OCI-LY7 (cell line): ENCODE measurements around the gene ARHGEF12. TPM values are rescaled to one million over a fixed set of nuclear protein-coding genes. Genes with fewer than 3 reads are reported as not detected.

Experiments
- BruUV-seq: library from RNA; stranded (reverse); fragments of 400-500 nt; replicated peaks from 2 replicates; lab custom pipeline; 2021; lab: Mats Ljungman, UMichigan
- CTCF ChIA-PET: fragments of 300-600 bp; sonication (Branson Sonifier 250); formaldehyde crosslinking; loops from one replicate; lab custom pipeline; 2022; ENCODE audit warnings: antibody characterized with exemption; ENCODE audit not compliant: unreplicated experiment; lab: Charles Lee
- POLR2A ChIA-PET: fragments of 300-600 bp; sonication (Branson Sonifier 250); formaldehyde crosslinking; loops from one replicate; lab custom pipeline; 2022; ENCODE audit warnings: antibody characterized with exemption; lab: Charles Lee
- DNase-seq: peaks from one replicate; pipeline ENCODE4 v3.0.0-alpha.2; 2015; ENCODE audit warnings: low spot score
- H2AFZ ChIP-seq: fragments of 200-600 bp; sonication (generic), shearing (Covaris generic); 2 replicates; pipeline ENCODE4 v1.6.1; 2014; ENCODE audit warnings: mild to moderate bottlenecking, antibody characterized with exemption, low read length, moderate library complexity
- H3K27ac ChIP-seq: fragments of 200-600 bp; sonication (generic); 2 replicates; pipeline ENCODE4 v1.5.1; 2014; ENCODE audit warnings: mixed run types, low read depth, mild to moderate bottlenecking, moderate library complexity, low read length, inconsistent platforms; ENCODE audit not compliant: poor library complexity, severe bottlenecking
- H3K36me3 ChIP-seq: fragments of 200-600 bp; sonication (generic); 2 replicates; pipeline ENCODE4 v1.6.1; 2014; ENCODE audit warnings: mild to moderate bottlenecking, antibody characterized with exemption, low read length, moderate library complexity, mixed read lengths; ENCODE audit not compliant: insufficient read depth
- H3K4me1 ChIP-seq: fragments of 200-600 bp; sonication (generic); 2 replicates; pipeline ENCODE4 v1.5.1; 2014; ENCODE audit warnings: mild to moderate bottlenecking, low read length; ENCODE audit not compliant: insufficient read depth, poor library complexity, severe bottlenecking
- H3K4me2 ChIP-seq: fragments of 200-600 bp; sonication (generic); 2 replicates; pipeline ENCODE4 v1.6.1; 2014; ENCODE audit warnings: mild to moderate bottlenecking, low read length
- H3K4me3 ChIP-seq: fragments of 200-600 bp; sonication (generic); 2 replicates; pipeline ENCODE4 v1.5.1; 2014; ENCODE audit warnings: mild to moderate bottlenecking, low read depth, low read length; ENCODE audit not compliant: poor library complexity, severe bottlenecking
- H3K79me2 ChIP-seq: fragments of 200-600 bp; sonication (generic); 2 replicates; pipeline ENCODE4 v1.6.1; 2016; ENCODE audit warnings: low read depth, mild to moderate bottlenecking, low read length, moderate library complexity, mixed read lengths; ENCODE audit not compliant: insufficient read depth
- H3K9me2 ChIP-seq: fragments of 200-600 bp; sonication (generic); 2 replicates; pipeline ENCODE4 v1.6.1; 2016; ENCODE audit warnings: mild to moderate bottlenecking, low read length, mixed read lengths; ENCODE audit not compliant: insufficient read depth
- H3K9me3 ChIP-seq: fragments of 200-600 bp; sonication (generic); 2 replicates; pipeline ENCODE4 v1.6.1; 2014; ENCODE audit warnings: mild to moderate bottlenecking, mixed run types, low read length, mixed read lengths
- H4K20me1 ChIP-seq: fragments of 200-600 bp; sonication (generic); 2 replicates; pipeline ENCODE4 v1.6.1; 2014; ENCODE audit warnings: mild to moderate bottlenecking, antibody characterized with exemption, low read length, moderate library complexity, mixed read lengths; ENCODE audit not compliant: insufficient read depth
- CTCF ChIP-seq: fragments of 200-600 bp; sonication (generic); conservative IDR thresholded peaks from 2 replicates; pipeline ENCODE4 v1.5.1; 2014; ENCODE audit warnings: mild to moderate bottlenecking, antibody characterized with exemption, low read length, moderate library complexity, mixed read lengths
- EZH2phosphoT487 ChIP-seq: fragments of 200-600 bp; sonication (generic); IDR thresholded peaks from 2 replicates; pipeline ENCODE4 v1.6.1; 2018; ENCODE audit warnings: low read depth, borderline replicate concordance, mild to moderate bottlenecking, mixed run types, antibody characterized with exemption, low read length, moderate library complexity, mixed read lengths
- intact Hi-C: fragments of 100-400 bp; cut with micrococcal nuclease; formaldehyde crosslinking; loops from one replicate; pipeline ENCODE4 v1.10.0; 2022; ENCODE audit not compliant: unreplicated experiment
- total RNA-seq, 2 experiments: library from RNA; depleted of rRNA in 1 of 2; stranded (reverse); fragments of >200 nt in 1 of 2; shearing (Covaris generic) in 1 of 2; gene quantifications; 2 replicates each; pipeline ENCODE4 v1.2.3, GENCODE V29; 2014 to 2022

Gene ARHGEF12
- total RNA-seq, 2 experiments from 2014 or later = 16.1 to 31.8 TPM

DNA sequence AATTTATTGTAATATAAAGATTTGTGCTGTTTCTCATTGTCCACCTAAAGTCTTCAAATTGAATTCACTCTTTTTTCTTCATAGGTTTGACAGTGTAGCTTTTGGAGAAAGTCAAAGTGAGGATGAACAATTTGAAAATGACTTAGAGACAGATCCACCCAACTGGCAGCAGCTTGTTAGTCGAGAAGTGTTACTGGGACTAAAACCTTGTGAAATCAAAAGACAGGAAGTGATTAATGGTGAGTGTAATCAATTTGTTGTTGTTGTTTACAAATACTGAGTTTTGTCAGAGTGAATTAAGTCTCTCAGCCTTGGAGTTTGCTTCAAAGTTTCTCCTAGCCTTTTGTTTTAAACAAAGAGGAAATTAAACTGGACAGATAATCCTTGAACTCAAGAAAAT is 121.8 kb downstream of the ARHGEF12 start:
- POLR2A ChIA-PET = interaction anchor here (0.7 kb wide), 1 partner anchor 110 kb away, joined by 3 read pairs; no protein-coding TSS in a partner anchor
- Histone ChIP-seq H2AFZ (no peak overlapping the region), H3K9me3 (no peaks in the 10 kb centered on the region), H3K36me3 (peaks cover 32% of the 10 kb centered on the region), H4K20me1 (no peaks in the 10 kb centered on the region), H3K4me2 (no peak overlapping the region), H3K4me1 (no peaks in the 10 kb centered on the region), H3K27ac (no peak overlapping the region), H3K79me2 (no peaks in the 10 kb centered on the region), H3K9me2 (no peaks in the 10 kb centered on the region), H3K4me3 (no peak overlapping the region)
- intact Hi-C loops = no loop called here
- no peak for TF ChIP-seq EZH2phosphoT487
- TF ChIP-seq CTCF = no peak
- DNase-seq = no peak
- BruUV-seq = no TSS peak
- CTCF ChIA-PET = no interaction called here

- H3K27ac ChIP-seq = no peak overlapping the region
- TF ChIP-seq EZH2phosphoT487 (no peak), CTCF (no peak)
- POLR2A ChIA-PET = no interaction called here
- no peak overlapping the region for H3K4me2 ChIP-seq
- intact Hi-C loops = no loop called here
- no peaks in the 10 kb centered on the region for H3K9me2 ChIP-seq
- H2AFZ ChIP-seq = no peak overlapping the region
- H3K4me1 ChIP-seq = no peaks in the 10 kb centered on the region
- BruUV-seq = no TSS peak
- CTCF ChIA-PET = no interaction called here
- DNase-seq = no peak
- H3K36me3 ChIP-seq = peaks cover 35% of the 10 kb centered on the region
- H3K79me2 ChIP-seq = no peaks in the 10 kb centered on the region
- no peak overlapping the region for H3K4me3 ChIP-seq
- no peaks in the 10 kb centered on the region for H4K20me1 ChIP-seq
- H3K9me3 ChIP-seq = no peaks in the 10 kb centered on the region
Measured at GRCh38 chr11:120462825-120463224, 126.6 kb downstream of the ARHGEF12 start.

GRCh38 chr11:120465921-120466534 is 129.8 kb downstream of the ARHGEF12 start:
- no peak overlapping the region for H3K4me2 ChIP-seq
- H3K79me2 ChIP-seq = no peaks in the 10 kb centered on the region
- no peak overlapping the region for H2AFZ ChIP-seq
- CTCF ChIA-PET = no interaction called here
- no peak for DNase-seq
- no TSS peak for BruUV-seq
- intact Hi-C loops = no loop called here
- H3K9me3 ChIP-seq = no peaks in the 10 kb centered on the region
- H3K4me3 ChIP-seq = no peak overlapping the region
- H3K9me2 ChIP-seq = no peaks in the 10 kb centered on the region
- TF ChIP-seq CTCF = no peak
- no peak for TF ChIP-seq EZH2phosphoT487
- H3K27ac ChIP-seq = no peak overlapping the region
- H3K4me1 ChIP-seq = no peaks in the 10 kb centered on the region
- H3K36me3 ChIP-seq = peaks cover 29% of the 10 kb centered on the region
- POLR2A ChIA-PET = no interaction called here
- no peaks in the 10 kb centered on the region for H4K20me1 ChIP-seq
